ENCODE data around the gene P4HA3.

P4HA3 gene

DNA sequence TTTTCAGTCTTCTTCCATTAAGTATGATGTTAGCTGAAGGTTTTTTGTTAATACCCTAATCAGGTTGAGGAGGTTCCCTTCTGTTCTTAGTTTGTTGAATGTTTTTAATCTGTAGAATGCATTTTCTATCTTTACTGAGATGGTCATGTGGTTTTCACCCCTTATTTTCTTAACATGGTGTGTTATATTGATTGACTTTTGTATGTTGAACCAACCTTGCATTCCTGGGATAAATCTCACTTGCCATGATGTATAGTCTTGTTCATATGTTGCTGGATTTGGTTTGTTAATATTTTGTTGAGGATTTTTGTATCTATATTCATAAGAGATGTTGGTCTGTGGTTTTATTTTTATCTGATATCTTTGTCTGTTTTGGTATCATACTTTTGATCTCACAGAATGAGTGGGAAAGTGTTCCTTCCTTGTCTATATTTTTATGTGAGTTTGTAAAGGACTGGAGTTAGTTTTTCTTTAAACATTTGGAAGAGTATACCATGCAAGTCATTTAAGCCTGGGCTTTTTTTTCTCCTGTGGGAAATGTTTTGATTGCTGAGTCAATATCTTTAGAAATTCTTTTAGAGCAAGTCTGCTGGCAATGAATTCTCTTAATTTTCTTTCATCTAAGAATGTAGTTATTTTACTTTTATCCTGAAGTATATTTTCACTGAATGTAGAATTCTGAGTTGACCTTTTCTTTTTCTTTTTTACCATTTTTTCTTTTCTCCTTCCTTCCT, 5.5 kb upstream of the P4HA3 start:
- no peak for DNase-seq (ENCODE audit: low spot score)

DNA sequence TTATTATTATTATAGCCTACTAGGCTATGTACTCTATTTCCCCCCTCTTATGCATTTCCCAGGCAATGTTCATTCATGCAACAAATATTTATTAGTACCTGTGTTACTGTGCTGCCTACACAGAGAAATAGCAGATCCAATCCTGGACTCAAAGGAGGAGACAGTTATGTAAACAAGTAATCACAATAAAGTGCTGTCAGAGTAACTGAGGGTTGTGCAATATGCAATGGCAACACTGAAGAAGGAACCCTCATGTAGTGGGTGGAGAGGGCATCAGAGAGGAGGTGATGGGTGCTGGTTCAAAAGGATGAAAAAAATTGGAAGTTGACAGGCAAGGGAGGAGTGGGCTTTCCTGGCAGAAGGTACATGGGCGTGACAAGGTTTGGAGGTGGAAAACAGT, 886 bp upstream of the P4HA3 start:
- DNase-seq (ENCODE audit: low spot score), result no peak

DNA sequence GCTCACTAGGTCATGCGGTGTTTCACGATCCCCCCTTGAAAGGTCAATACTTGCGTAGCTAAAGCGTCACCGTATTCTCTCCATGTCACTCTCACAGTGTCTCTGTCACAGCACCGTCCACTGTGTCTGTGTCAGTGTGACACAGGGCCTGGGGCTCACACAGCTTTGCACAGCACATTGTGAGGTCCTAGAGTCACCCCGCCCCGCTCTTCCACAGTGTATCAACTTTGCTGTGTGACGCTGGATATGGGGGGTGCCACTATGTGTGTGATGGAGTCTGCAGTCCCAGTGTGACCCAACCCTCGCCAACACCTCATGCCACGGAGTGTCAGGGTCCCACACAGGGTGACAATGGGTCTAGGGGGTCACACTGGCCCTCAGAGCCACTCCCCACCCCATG, 583 bp downstream of the P4HA3 start:
- DNase-seq (ENCODE audit: low spot score), result no peak

GRCh38 chr11:74307434-74307833, 4.0 kb downstream of the P4HA3 start:
- no peak for DNase-seq (ENCODE audit: low spot score)

DNA sequence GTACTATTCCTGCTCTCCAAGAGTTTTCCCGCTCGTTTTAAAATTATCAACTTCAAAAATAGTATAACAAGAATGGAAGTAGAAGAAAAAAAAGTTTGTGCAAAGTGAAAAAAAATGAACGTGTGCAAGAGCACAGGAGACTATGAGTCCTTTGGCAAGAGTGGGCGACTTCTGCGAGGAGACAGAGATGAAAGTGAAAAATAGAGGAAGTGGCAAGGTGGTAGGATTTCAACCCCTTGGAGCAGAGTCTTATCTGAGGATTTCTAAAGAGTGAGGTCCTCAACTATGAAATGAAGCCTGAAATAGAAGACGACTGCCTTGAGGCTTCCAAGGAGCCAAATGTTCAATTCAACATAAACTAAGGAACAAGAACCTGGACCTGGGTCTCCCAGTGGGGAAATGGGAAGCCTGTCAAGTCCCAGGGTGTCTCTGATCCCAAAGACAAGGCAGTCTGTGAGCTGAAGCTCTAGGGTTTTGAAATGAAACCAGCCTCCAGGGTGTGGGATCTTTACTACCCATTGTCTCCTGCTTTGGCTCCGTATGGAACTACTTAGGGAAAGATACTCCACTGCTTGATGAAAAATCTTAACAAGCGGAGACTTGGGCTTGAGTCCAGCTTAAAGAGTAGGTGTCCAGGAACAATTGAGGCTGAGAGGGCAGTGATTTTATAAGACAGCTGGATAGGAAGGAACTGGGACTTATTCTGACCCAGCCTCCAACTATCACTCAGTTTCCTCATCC, 4.8 kb downstream of the P4HA3 start:
- no peak for DNase-seq (ENCODE audit: low spot score)

DNA sequence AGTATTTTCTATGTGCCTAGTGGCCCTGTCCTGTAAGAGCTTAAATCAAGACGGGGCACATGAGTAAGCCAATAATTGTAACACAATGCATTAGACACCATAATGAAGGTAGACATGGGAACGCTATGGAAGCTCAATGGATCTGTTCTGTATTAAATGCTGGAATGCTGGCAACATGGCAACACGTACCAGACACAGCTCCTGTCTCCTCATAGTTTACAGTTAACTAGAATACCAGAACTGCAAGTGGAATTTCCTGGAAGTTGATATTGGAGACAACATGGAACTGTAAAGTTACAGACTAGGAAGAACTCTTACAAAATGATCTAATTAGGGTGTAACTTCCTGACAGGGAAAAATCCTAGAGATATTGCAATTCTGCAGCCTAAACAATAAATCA, 12.4 kb downstream of the P4HA3 start:
- no peak for DNase-seq (ENCODE audit: low spot score)

- DNase-seq (ENCODE audit: low spot score), result no peak
Observed at GRCh38 chr11:74297484-74297883, 14.0 kb downstream of the P4HA3 start.

DNA sequence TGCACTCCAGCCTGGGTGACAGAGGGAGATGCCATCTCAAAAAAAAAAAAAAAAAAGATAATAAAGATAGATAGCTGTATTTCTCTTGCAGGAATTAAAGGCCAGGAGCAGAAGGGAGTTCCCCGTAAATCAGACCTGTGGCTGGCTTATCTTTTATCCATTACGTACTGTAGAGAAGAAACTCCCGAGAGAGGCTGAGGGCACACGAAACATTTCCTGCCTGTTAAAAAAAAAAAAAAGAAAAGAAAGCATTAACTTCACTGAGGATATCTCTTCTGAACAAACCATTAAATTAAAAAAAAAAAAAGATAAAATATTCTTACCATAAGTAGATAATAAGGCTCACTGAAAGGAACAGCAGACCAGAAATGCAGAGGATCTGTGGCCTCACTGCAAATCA, 22.5 kb downstream of the P4HA3 start:
- DNase-seq (ENCODE audit: low spot score), result no peak

DNA sequence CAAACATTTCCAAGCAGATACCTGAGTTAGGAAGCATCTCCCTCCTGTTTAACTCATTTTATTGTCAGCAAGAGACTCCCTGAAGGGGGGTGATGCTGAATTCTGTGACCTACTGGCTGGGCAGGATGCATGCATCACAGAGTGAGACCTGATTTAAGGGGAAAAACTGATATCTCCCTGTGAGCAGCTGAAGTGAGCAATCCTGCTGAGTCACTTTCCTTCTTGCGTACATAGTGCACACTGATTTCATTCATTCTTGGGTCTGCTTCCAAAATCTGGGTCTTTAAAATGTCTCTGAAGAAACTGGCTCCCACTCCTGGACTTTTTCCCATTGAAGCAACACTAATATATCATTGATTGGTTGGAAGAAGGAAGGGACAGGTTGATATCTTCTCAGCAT, 23.3 kb downstream of the P4HA3 start:
- no peak for DNase-seq (ENCODE audit: low spot score)

DNA sequence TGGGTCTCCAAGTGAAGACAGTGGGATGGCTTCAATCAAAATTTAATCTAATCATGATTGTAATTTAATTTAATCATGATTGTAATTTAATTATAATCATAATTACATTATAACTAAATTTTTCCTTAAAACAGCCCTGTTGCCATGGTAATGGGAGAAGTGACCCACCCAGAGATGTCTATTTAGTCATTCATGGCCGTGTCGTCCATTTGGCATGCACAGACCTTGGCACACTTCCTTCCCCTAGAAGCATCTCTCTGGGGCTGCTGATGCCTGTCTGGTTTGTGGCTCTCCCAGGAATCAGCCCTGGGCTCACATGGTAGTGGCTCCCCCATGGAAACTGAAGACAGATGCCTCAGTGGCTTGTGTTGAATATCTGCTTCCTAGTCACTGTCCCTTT, 27.0 kb downstream of the P4HA3 start:
- no peak for DNase-seq (ENCODE audit: low spot score)

DNA sequence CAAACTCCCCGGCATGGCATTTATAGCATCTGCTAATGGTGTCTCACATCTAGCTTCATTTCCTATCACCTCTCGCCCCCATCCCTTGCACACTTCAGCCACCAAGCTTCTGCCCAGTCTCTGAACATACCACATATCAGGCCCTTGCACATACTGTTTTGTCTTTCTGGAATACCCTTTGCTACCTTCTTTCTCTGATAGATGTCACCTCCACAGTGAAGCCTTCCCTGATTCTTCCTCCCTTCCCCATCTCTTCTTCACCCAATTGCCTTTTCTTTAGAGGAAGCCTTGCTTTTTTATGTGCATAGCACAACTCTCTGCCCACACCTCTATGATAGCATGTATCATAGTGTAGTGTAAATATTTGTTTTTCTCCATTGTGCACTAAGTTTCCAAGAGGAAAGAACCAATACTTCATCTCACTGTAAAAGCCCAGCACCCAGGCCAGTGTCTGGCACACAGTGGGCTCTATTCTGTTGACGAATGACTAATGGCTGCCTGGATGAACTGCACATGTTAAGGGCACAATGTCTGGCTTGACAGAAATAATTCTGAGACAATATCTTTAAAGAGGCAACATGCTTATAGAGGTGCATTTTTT, 27.8 kb downstream of the P4HA3 start:
- DNase-seq (ENCODE audit: low spot score), result no peak

DNA sequence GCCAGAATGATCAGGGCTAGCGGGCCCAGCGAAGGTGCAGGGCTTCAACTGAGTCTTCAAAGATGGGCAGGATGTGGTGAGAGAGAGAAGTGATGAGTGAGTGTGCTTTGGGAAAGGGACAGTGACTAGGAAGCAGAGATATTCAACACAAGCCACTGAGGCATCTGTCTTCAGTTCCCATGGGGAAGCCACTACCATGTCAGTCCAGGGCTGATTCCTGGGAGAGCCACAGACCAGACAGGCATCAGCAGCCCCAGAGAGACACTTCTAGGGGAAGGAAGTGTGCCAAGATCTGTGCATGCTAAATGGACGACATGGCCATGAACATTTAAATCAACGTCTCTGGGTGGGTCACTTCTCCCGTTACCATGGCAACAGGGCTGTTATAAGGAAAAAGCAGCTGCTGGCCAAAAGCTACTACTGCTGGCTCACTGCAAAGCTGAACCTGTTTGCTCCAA, 28.5 kb downstream of the P4HA3 start:
- DNase-seq (ENCODE audit: low spot score), result no peak

DNA sequence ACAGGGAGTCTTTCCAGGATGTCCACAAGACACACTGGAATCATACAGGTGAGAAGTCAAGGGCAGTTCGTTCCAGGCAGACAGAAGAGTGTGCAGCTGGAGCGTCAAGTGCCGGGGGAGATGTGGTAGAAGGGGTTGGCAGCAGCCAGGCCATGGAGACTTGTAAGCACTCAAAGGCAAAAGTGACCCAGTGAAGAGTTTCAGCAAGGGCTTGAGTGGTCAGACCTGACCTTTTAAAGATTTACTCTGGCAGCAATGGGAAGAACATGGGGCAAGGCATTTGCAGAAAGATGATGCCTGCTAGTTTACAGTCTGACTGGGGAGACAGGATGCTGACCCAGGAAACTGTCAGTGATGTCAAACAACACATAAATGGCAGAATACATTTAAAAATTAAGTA, 29.0 kb downstream of the P4HA3 start:
- DNase-seq (ENCODE audit: low spot score), result no peak

DNA sequence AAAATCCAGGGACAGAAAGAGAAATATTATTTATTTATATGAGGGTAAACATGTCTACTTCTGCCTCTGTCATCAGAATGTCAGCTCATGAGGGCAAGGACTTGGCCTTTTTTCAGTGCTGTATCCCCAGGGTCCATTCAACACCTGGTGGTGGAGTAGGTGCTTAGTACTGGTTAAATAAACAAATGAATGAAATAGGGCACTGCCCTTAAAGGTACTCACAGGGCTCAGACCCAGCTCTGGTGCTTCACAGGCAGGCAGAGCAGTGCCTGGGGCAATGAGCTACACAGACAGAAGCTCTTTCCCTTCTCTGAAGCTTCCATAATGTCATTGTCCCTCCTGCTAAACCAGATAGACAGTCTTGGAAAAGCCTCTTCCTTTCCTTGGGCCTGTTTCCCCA, 30.9 kb downstream of the P4HA3 start:
- DNase-seq (ENCODE audit: low spot score), result no peak

GRCh38 chr11:74279256-74279655, 32.2 kb downstream of the P4HA3 start:
- DNase-seq (ENCODE audit: low spot score), result no peak

- DNase-seq (ENCODE audit: low spot score), result no peak
Observed at GRCh38 chr11:74278721-74279161, 32.7 kb downstream of the P4HA3 start.

DNA sequence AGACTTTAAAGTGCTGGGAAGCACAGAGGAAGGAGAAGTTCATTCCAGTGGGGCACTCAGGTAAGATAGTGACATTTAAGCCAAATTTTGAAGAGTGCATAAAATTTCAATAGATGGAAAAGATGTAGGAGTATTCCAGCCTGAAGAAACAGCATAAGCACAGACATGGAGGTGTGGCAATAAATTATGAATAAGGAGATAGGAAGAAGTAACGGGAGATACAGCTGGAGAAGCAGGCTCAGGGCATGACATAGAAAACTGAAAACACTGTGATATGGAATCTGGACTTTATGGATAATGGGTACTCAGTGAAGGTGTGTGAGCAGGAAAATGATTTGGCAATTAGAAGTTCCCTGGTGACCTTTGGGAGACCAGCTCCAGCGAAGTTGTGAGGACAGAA, 33.3 kb downstream of the P4HA3 start:
- no peak for DNase-seq (ENCODE audit: low spot score)

DNA sequence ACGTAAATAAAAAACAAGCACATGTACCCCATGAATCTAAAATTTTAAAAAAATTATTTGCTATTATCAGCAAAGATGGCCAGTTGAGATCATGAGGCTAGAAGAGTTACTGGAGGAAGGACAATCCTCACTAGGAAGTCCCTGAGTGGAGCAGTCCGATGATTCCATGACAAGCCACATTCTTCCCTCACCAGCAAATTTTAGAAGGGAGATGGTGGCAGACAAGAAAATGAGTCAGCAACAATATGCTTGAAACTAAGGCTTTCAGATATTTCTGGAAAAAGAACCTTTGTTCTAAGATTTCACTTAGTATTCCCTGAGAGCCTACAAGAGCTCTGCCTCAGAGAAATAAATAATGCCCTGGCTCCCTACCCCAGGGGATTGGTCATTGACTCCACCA, 34.9 kb downstream of the P4HA3 start:
- no peak for DNase-seq (ENCODE audit: low spot score)

- no peak for DNase-seq (ENCODE audit: low spot score)
Observed at GRCh38 chr11:74272276-74272675, 39.2 kb downstream of the P4HA3 start.

- no peak for DNase-seq (ENCODE audit: low spot score)
Observed at GRCh38 chr11:74269161-74269811, 42.2 kb downstream of the P4HA3 start.

GRCh38 chr11:74268456-74268855, 43.0 kb downstream of the P4HA3 start:
- no peak for DNase-seq (ENCODE audit: low spot score)

- DNase-seq (ENCODE audit: low spot score), result no peak
Observed at GRCh38 chr11:74267014-74267413, 44.4 kb downstream of the P4HA3 start.

DNA sequence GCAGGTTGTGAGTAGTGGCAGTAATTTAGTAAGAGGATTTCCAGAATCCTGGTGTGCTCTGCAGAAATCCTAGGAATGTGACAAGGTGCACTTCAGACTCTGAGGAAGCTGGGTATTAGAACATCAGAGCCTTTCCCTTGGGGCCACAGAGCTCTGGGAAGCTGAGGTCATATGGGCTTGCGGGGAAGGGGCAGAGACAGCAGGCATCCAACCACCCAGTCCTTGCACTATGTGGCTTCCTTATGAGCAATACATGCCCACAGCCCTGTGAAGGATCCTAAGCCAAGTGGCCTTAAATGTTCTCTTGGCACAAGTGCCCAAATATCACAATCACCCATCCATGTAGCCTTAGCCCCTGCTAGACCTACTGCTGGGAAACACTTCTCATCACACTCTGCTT, 46.2 kb downstream of the P4HA3 start:
- DNase-seq (ENCODE audit: low spot score), result no peak

Measured in iPS-NIHi11 (cell line).